Stimulated activated memory B cell treated with anti-CD40 and anti-IgM and Interleukin-4, amounts not matched to agents 10 μg/mL and 1 μg/mL and 100 μg/mL, for 72 hours (primary cell): ENCODE results near the gene CUTA.
"Not testable (repeated sequence)": the region's sequence is repeated elsewhere in the genome, so short reads cannot be mapped to it uniquely, and the experiment has no call there.

Experiments used
- ATAC-seq: fragments of 150-1000 bp; cut with Tn5 transposase; 2 replicates; pipeline ENCODE4 v1.10.0; 2021
- H3K27ac Mint-ChIP-seq: one replicate; pipeline ENCODE4 v1.8.0; 2022; ENCODE audit warnings: mild to moderate bottlenecking, mixed read lengths
- H3K27me3 Mint-ChIP-seq: one replicate; pipeline ENCODE4 v1.8.0; 2022; ENCODE audit warnings: mixed read lengths
- H3K36me3 Mint-ChIP-seq: one replicate; pipeline ENCODE4 v1.8.0; 2022; ENCODE audit warnings: mixed read lengths
- H3K4me1 Mint-ChIP-seq: one replicate; pipeline ENCODE4 v1.8.0; 2022; ENCODE audit warnings: mixed read lengths
- H3K4me3 Mint-ChIP-seq: one replicate; pipeline ENCODE4 v1.8.0; 2022; ENCODE audit warnings: mild to moderate bottlenecking, moderate library complexity, mixed read lengths
- H3K9me3 Mint-ChIP-seq: one replicate; pipeline ENCODE4 v1.8.0; 2022; ENCODE audit warnings: mixed read lengths

Gene CUTA

DNA sequence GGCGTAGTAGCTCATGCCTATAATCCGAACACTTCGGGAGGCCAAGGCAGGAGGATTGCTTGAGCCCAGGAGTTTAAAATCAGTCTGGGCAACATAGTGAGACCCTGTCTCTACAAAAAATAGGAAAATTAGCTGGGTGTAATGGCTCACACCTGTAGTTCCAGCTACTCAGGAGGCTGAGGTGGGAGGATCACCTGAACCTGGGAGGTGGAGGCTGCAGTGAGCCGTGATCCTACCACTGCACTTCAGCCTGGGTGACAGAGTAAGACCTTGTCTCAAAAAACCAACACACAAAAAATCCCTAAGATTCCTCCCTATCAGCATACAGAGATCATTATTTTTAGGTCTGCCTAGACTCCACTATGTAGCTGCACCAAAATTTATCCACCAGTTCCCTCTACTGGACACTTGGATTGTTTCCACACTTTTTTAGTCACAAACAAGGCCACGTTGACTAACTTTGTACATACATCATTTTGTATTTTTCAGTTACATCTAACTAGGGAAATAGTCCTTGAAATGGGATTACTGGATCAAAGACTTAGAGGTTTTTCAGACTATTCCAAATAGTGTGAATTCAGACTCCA, 10.7 kb downstream of the CUTA start:
- H3K4me3 Mint-ChIP-seq = no peak overlapping the region
- ATAC-seq = no peak
- no peaks in the 10 kb centered on the region for H3K36me3 Mint-ChIP-seq
- no peak overlapping the region for H3K27ac Mint-ChIP-seq
- H3K9me3 Mint-ChIP-seq = no peaks in the 10 kb centered on the region
- H3K27me3 Mint-ChIP-seq = no peaks in the 10 kb centered on the region
- peaks cover 27% of the 10 kb centered on the region for H3K4me1 Mint-ChIP-seq

- no peaks in the 10 kb centered on the region for H3K36me3 Mint-ChIP-seq
- H3K4me3 Mint-ChIP-seq = no peak overlapping the region
- H3K9me3 Mint-ChIP-seq = no peaks in the 10 kb centered on the region
- H3K27ac Mint-ChIP-seq = no peak overlapping the region
- ATAC-seq = no peak
- no peaks in the 10 kb centered on the region for H3K27me3 Mint-ChIP-seq
- H3K4me1 Mint-ChIP-seq = peaks cover 17% of the 10 kb centered on the region
Measured at GRCh38 chr6:33406126-33406525, 11.8 kb downstream of the CUTA start.

- no peak overlapping the region for H3K27ac Mint-ChIP-seq
- H3K36me3 Mint-ChIP-seq = no peaks in the 10 kb centered on the region
- H3K27me3 Mint-ChIP-seq = no peaks in the 10 kb centered on the region
- no peaks in the 10 kb centered on the region for H3K9me3 Mint-ChIP-seq
- H3K4me1 Mint-ChIP-seq = peaks cover 17% of the 10 kb centered on the region
- no peak overlapping the region for H3K4me3 Mint-ChIP-seq
- no peak for ATAC-seq
Measured at GRCh38 chr6:33405386-33405940, 12.4 kb downstream of the CUTA start.

- no peak for ATAC-seq
- H3K27me3 Mint-ChIP-seq = no peaks in the 10 kb centered on the region
- no peaks in the 10 kb centered on the region for H3K36me3 Mint-ChIP-seq
- H3K9me3 Mint-ChIP-seq = no peaks in the 10 kb centered on the region
- H3K27ac Mint-ChIP-seq = no peak overlapping the region
- peaks cover 14% of the 10 kb centered on the region for H3K4me1 Mint-ChIP-seq
- no peak overlapping the region for H3K4me3 Mint-ChIP-seq
Measured at GRCh38 chr6:33404884-33405283, 13.0 kb downstream of the CUTA start.

GRCh38 chr6:33399881-33400280, 18.0 kb downstream of the CUTA start:
- not testable (repeated sequence) for H3K27me3 Mint-ChIP-seq

DNA sequence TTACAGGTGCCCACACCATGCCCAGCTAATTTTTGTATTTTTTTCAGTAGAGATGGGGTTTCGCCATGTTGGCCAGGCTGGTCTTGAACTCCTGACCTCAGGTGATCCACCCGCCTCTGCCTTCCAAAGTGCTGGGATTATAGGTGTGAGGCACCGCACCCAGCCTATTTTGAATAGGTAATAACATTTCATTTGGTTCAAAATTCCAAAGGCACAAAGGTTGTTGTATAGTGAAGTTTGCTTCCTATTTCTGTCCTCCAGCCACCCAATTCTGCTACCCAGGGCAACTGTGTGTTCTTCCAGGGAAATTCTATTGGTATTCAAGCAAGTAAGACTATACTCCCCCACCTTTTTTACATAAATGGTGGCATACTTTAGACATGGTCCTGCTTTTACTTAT, 19.3 kb downstream of the CUTA start:
- ATAC-seq, H3K27me3 Mint-ChIP-seq, H3K4me3 Mint-ChIP-seq, H3K36me3 Mint-ChIP-seq, H3K4me1 Mint-ChIP-seq, H3K9me3 Mint-ChIP-seq, H3K27ac Mint-ChIP-seq: not testable (repeated sequence)

More at GRCh38 chr6:33399881-33400280, 18.0 kb downstream of the CUTA start:
- H3K36me3 Mint-ChIP-seq, H3K4me3 Mint-ChIP-seq, H3K9me3 Mint-ChIP-seq, H3K4me1 Mint-ChIP-seq, H3K27ac Mint-ChIP-seq, ATAC-seq: not testable (repeated sequence)

GRCh38 chr6:33397541-33397940, 20.4 kb downstream of the CUTA start:
- Mint-ChIP-seq H3K27me3 (no peaks in the 10 kb centered on the region), H3K4me1 (peaks cover 16% of the 10 kb centered on the region), H3K4me3 (no peak overlapping the region), H3K27ac (no peak overlapping the region), H3K9me3 (no peaks in the 10 kb centered on the region), H3K36me3 (no peaks in the 10 kb centered on the region)
- ATAC-seq = no peak

DNA sequence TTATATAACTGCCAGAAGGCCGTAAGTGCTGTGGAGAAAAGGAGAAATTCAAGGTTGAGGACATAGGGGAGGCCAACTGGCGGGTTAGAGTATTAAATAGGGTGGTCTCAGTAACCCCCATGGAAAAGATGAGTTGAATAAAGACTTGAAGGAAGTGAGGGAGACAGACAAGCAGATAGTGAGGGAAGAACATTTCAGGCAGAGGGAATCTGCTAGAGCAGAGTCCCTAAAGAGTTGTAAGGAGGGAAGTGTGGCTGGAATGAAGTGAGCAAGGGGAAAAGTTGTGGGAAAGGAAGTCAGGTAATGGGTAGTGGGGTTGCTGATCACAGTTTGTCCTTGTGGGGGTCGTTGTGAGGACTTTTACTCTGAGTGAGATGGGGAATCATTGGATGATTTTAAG, 24.9 kb downstream of the CUTA start:
- Mint-ChIP-seq H3K9me3 (no peaks in the 10 kb centered on the region), H3K27ac (peak overlapping the region; percentile 85), H3K4me1 (peaks cover 30% of the 10 kb centered on the region), H3K36me3 (no peaks in the 10 kb centered on the region), H3K4me3 (peak overlapping the region; percentile 72), H3K27me3 (no peaks in the 10 kb centered on the region)
- ATAC-seq = no peak

DNA sequence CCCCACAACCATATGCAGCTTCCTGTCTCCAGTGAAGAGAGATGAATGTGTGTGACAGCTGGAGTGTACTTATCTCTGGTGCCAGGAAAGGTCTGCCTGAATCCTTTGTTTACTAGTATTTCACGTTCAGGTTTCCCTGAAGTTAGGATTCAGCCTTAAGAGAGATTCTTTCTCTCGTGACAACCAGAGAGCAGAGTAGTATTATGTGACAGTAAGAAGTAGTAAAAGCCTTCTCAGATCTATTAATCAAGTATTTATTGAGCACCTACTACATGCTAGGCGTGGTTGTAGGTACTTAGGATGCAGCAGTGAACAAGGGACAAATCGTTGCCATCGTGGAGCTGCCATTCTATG, 25.3 kb downstream of the CUTA start:
- H3K36me3 Mint-ChIP-seq = no peaks in the 10 kb centered on the region
- peak overlapping the region; percentile 85 for H3K27ac Mint-ChIP-seq
- H3K4me3 Mint-ChIP-seq = peak overlapping the region; percentile 72
- no peaks in the 10 kb centered on the region for H3K27me3 Mint-ChIP-seq
- no peak for ATAC-seq
- H3K9me3 Mint-ChIP-seq = no peaks in the 10 kb centered on the region
- peaks cover 30% of the 10 kb centered on the region for H3K4me1 Mint-ChIP-seq

DNA sequence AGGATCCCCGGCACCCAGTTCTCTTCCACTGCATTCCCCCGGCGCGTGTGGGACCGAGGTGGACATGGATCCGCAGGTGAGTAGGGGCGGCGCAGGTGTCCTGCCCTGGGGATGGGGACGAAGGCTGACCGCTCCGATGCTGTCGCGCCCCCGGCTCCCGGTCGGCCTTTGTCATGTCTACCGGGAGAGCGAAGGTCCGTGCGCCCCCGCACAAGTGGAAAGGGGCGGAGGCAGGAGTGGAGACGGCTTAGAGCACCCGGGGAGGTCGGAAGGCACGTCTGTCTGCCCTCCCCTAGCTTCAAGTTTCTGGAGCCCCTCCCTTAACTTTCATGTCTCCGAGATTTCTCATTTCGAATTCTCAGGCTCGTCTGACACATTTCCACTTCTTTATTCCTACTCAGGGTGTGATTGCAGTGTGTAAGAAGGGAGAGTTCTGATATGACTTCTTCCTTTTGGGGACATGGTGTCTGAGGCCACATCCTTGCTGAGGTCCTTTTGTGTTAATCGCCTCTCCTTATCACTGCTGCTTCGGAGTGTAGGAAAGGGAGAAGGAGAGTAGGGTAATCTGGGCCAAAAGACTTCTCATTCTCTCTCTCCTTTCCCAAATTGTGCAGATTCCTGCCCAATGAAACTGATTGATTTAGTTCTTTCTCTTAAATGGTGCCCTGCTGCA, 25.8 kb downstream of the CUTA start:
- Mint-ChIP-seq H3K4me1 (peaks cover 30% of the 10 kb centered on the region), H3K27ac (peak overlapping the region; percentile 85), H3K27me3 (no peaks in the 10 kb centered on the region), H3K9me3 (no peaks in the 10 kb centered on the region), H3K36me3 (no peaks in the 10 kb centered on the region), H3K4me3 (peak overlapping the region; percentile 72)
- ATAC-seq = peak; percentile 0

GRCh38 chr6:33391278-33391921, 26.5 kb downstream of the CUTA start, which contains the start of gene KIFC1:
TSS of gene KIFC1 (plus strand) at chr6:33391823. CDS start at chr6:33391986, 163 bp downstream.
- Mint-ChIP-seq H3K27me3 (no peaks in the 10 kb centered on the region), H3K4me3 (peak within 1 kb of the TSS; percentile 72), H3K36me3 (no peaks in the 10 kb centered on the region), H3K4me1 (peaks cover 30% of the 10 kb centered on the region), H3K27ac (peak within 1 kb of the TSS; percentile 85), H3K9me3 (no peaks in the 10 kb centered on the region)
- ATAC-seq = peak; percentile 98

- H3K4me3 Mint-ChIP-seq = peak overlapping the region; percentile 72
- no peaks in the 10 kb centered on the region for H3K9me3 Mint-ChIP-seq
- H3K27ac Mint-ChIP-seq = peak overlapping the region; percentile 85
- H3K36me3 Mint-ChIP-seq = no peaks in the 10 kb centered on the region
- peaks cover 30% of the 10 kb centered on the region for H3K4me1 Mint-ChIP-seq
- no peak for ATAC-seq
- no peaks in the 10 kb centered on the region for H3K27me3 Mint-ChIP-seq
Measured at GRCh38 chr6:33390767-33391277, 27.1 kb downstream of the CUTA start.

- Mint-ChIP-seq H3K36me3 (no peaks in the 10 kb centered on the region), H3K27me3 (no peaks in the 10 kb centered on the region), H3K4me3 (no peak overlapping the region), H3K9me3 (no peaks in the 10 kb centered on the region), H3K4me1 (peaks cover 30% of the 10 kb centered on the region), H3K27ac (no peak overlapping the region)
- no peak for ATAC-seq
Measured at GRCh38 chr6:33390173-33390572, 27.7 kb downstream of the CUTA start.

- ATAC-seq = no peak
- Mint-ChIP-seq H3K27me3 (no peaks in the 10 kb centered on the region), H3K27ac (no peak overlapping the region), H3K4me3 (no peak overlapping the region), H3K9me3 (no peaks in the 10 kb centered on the region), H3K36me3 (no peaks in the 10 kb centered on the region), H3K4me1 (no peaks in the 10 kb centered on the region)
Measured at GRCh38 chr6:33384581-33385020, 33.3 kb downstream of the CUTA start.

GRCh38 chr6:33383427-33384185, 34.3 kb downstream of the CUTA start:
- no peaks in the 10 kb centered on the region for H3K9me3 Mint-ChIP-seq
- no peaks in the 10 kb centered on the region for H3K36me3 Mint-ChIP-seq
- no peak overlapping the region for H3K4me3 Mint-ChIP-seq
- H3K27ac Mint-ChIP-seq = no peak overlapping the region
- H3K4me1 Mint-ChIP-seq = no peaks in the 10 kb centered on the region
- ATAC-seq = no peak
- no peaks in the 10 kb centered on the region for H3K27me3 Mint-ChIP-seq
